HG03196 (cell line): ENCODE measurements around the gene SLC7A14.
"Not testable (repeated sequence)": the region's sequence is repeated elsewhere in the genome, so short reads cannot be mapped to it uniquely, and the experiment has no call there.

ENCODE experiments used
- ATAC-seq: cut with Tn5 transposase; IDR thresholded peaks from one replicate; pipeline ENCODE4 v1.9.1; 2021; ENCODE audit not compliant: unreplicated experiment

SLC7A14 gene

DNA sequence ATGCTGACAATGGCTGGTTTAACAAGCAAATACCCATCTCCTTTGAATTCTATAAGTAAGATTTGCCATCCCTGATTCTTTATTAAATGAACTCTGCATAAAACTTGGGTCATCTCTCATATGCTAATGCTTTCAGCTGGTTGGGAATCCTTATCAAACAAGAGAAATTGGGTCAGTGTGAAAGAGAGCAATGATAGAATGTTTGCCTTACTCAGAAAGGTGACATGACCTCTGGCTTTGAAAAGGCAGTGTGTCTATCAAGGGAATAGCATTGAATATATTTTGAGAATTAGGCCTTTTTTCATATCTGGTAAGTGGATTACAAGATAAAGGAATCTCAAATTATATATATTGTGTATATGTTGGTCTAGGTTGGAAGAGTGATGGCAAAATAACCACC lies 8.7 kb upstream of the SLC7A14 start:
- ATAC-seq = no peak

DNA sequence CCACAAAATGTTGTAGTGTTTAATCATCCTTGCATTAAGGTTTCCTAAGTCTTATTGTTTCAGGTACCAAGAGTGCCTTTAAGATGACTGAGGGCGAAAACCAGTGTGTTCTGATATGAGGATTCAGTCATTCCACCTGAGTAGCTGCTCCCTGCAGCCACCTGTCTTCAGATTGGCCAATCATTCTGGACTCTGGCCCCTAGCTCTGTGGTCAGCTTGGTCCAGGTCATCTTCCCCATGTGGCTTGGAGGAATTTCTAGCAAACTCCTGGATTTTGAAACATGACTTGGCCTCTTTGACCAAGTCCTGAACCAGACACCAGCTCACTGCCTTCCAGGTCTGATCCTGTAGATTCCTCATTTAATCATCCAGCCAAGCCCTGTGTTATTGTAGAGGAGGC lies 7.8 kb upstream of the SLC7A14 start:
- no peak for ATAC-seq

DNA sequence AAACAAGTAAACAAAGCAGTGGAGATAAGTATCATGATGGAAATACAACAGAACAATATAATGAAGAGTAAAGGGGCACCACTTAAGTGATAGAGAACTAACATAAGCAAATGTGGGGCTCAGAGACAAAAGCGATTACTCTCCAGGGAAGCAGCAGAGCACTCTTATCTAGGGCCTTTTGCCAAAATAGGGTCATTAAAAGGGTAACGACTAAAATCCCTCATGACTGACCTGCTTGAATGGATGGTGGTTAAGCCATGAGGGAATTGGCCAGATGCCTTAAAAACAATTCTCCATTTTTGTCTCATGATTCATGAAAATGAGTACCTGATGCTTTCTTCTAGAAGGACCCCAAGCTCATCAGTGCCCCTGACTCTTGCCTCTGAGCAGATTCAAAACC lies 3.2 kb upstream of the SLC7A14 start:
- no peak for ATAC-seq

GRCh38 chr3:170585008-170585936 lies 603 bp downstream of the SLC7A14 start:
- ATAC-seq = no peak

DNA sequence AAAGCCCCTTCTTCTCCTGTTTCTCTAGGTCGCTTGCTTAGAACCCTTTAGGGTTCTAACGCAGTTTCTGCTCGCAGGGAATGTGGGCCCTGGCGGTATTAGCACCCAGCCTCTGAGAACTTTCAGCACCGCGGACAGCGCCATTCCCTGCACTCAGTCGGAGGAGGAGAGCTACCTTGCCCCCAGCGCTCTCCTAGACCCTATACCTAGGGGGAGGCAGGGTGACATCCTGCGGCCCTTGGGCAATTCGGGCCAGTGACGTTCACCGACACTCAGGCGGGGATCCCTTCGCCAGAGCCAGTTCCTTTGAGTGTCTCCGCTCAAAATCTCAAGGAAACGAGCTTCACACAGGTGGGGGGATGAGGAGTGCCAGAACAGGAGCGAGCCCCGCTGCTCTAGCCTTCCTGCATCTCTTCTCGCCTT lies 1.3 kb downstream of the SLC7A14 start:
- ATAC-seq = no peak

- no peak for ATAC-seq
Observed at GRCh38 chr3:170579646-170580045, 6.2 kb downstream of the SLC7A14 start.

- ATAC-seq = peak; percentile 99
Observed at GRCh38 chr3:170572665-170573253, 13.1 kb downstream of the SLC7A14 start.

DNA sequence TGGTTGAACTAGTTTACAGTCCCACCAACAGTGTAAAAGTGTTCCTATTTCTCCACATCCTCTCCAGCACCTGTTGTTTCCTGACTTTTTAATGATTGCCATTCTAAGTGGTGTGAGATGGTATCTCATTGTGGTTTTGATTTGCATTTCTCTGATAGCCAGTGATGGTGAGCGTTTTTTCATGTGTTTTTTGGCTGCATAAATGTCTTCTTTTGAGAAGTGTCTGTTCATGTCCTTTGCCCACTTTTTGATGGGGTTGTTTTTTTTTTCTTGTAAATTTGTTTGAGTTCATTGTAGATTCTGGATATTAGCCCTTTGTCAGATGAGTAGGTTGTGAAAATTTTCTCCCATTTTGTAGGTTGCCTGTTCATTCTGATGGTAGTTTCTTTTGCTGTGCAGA lies 18.3 kb downstream of the SLC7A14 start:
- ATAC-seq = not testable (repeated sequence)

GRCh38 chr3:170566413-170566812 lies 19.5 kb downstream of the SLC7A14 start:
- ATAC-seq = no peak

GRCh38 chr3:170565495-170565894 lies 20.4 kb downstream of the SLC7A14 start:
- ATAC-seq = no peak

DNA sequence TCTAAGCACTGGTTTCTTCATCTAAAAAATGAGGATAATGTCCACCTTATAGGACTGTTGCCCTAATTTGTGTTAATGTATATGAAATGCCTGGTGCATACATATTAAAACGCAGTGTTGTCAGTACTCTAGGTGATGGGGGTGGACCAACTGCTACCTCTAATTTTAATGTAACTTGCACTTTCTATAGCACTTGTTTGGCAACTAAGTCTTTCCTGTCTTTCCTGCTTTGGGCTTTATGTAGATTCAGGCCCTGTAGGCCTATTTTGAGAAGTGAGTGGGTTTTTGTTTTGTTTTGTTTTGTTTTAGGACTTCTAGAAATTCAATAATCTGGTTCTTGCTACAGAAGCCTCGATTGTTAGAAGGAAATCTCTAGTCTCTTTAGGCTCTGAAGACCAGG lies 21.2 kb downstream of the SLC7A14 start:
- ATAC-seq = no peak

- peak; percentile 91 for ATAC-seq
Observed at GRCh38 chr3:170563712-170564423, 22.0 kb downstream of the SLC7A14 start.

DNA sequence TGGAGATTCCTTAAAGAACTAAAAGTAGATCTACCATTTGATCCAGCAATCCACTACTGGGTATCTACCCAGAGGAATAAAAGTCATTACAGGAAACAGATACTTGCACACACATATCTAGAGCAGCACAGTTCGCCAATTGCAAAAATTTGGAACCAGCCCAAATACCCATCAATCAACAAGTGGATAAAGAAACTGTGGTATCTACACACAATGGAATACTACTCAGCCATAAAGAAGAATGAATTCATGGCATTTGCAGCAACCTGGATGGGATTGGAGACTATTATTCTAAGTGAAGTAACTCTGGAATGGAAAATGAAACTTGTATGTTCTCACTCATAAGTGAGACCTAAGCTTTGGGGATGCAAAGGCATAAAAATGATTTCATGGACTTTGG lies 23.8 kb downstream of the SLC7A14 start:
- no peak for ATAC-seq

- no peak for ATAC-seq
Observed at GRCh38 chr3:170560717-170561382, 25.0 kb downstream of the SLC7A14 start.

- no peak for ATAC-seq
Observed at GRCh38 chr3:170560296-170560695, 25.6 kb downstream of the SLC7A14 start.

GRCh38 chr3:170558427-170558826 lies 27.4 kb downstream of the SLC7A14 start:
- ATAC-seq = no peak

DNA sequence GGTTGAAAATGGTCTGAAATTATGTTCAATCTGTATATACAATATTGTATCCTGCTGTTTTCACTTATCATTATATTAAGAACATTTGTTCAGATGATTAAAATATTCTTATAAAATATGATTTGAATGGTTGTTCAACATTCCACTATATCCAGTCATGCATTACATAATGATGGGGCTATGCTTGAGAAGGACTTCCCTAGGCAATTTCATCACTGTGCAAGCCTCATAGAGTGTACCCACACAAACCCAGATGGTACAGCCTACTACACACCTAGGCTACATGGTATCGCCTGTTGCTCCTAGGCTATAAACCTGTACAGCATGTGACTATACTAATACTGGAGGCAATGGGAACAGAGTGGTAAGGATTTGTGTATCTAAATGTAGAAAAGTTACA lies 30.5 kb downstream of the SLC7A14 start:
- no peak for ATAC-seq

DNA sequence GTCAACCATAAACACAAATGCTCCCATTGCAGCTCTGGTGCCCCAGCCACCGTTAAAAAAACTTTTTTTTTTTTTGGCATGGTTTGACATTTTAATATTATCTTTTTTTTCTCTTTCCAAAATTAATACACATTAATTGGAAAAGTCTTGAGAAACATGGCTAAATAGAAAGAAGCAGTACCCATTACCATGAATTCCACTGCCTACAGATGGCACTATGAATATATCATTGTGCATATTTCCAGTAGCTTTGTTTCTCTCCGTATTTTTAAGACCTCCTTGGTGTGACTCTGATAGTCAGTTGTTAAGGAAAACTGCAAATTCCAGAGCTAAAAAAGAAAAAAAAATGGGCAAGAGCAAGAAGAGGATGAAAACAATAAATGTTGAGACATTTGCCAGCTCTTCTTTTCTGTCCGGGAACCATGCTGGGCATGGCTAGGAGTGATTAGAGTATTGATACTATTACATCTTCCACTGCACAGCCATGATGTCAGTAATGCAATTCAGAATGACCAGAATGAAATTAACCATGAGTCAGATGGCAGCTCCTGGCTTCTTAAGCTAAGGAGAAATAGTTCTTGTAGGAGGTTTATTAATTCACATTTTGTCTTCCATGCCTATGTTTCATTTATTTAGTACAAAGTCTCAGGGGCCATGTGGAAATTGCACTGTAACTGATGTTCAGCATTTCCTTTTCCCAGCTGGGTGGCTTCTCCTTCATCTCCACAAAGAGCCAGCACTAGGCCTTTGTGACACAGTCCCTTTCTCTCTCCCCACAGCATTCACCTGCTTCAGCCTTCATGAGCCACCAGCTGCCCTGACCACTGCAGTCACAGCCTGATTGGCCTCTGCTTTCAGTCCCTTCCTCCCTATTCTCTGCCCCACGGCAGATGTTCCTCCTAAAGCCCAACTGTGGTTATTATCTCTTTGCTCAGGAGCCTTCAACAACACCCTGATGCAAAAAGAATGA lies 31.8 kb downstream of the SLC7A14 start:
- no peak for ATAC-seq

DNA sequence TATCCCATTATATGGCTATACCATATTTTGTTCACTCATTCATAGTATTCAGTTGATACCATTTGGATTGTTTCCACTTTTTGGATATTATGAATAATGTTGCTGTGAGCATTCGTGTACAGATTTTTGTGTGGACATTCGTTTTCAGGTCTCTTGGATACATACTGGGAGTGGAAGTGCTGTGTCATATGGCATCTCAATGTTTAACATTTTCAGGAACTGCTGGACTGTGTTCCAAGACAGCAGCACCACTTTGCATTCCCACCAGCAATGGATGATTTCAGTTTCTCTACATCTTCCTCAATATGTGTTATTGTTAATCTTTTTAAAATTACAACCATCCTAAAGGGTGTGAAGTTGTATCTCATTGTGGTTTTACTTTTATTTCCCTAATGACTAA lies 34.6 kb downstream of the SLC7A14 start:
- no peak for ATAC-seq

- ATAC-seq = no peak
Observed at GRCh38 chr3:170542704-170543103, 43.2 kb downstream of the SLC7A14 start.
